Measurements from ENCODE around the gene GAGE10.

DNA sequence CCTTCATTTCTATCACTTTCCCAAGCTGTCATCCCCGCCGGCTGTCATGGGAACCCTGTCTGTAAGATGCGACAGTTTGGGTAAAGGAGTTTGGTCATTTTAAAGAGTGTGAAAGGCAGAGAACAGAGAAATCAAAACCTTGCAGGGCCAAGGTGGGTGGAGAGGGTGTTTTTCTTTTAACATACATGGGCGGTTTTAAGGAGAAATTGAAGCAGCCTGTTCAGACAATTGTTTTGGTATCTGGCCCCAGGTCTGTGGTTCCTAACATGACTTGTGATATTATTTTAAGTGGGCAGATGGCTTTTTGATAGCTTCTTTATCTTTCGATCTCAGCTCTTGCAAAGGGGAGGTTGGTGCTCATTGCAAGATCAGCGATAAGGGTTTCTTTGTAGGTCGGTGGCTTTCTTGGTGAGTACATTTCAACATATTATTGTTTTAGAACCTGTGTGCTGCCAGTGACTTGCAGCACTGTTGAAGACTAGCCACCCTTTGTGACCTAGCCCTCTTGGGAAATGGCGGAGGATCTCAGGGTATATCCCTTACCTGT, 30.2 kb upstream of the GAGE10 start:
- TF ChIP-seq CTCF (conservative IDR thresholded peaks at IDR 0.05) (no peak), ZFX (IDR thresholded peaks at IDR 0.05) (no peak)

Data from C4-2B (cell line).